Activated naive CD4-positive, alpha-beta T cell treated with anti-CD3 and anti-CD28 coated beads for 36 hours (primary cell): ENCODE results near the gene PLA2G12A. TPM values are rescaled to one million over a fixed set of nuclear protein-coding genes. Genes with fewer than 3 reads are reported as not detected.
A peak's percentile ranks its signal among the peaks of the same experiment; 100 is the strongest.

Experiments used
- CTCF ChIA-PET: fragments of 350-600 bp; sonication (Branson Sonifier 250); formaldehyde crosslinking; loops from one replicate; lab custom pipeline; 2021; ENCODE audit warnings: antibody characterized with exemption; lab: Charles Lee
- DNase-seq: peaks from one replicate; pipeline ENCODE4 v3.0.0-alpha.2; 2020
- H3K27ac Mint-ChIP-seq: one replicate; pipeline ENCODE4 v1.8.0; 2021; ENCODE audit warnings: mild to moderate bottlenecking, mixed read lengths
- H3K27me3 Mint-ChIP-seq: one replicate; pipeline ENCODE4 v1.8.0; 2021; ENCODE audit warnings: low read depth, mixed read lengths
- H3K36me3 Mint-ChIP-seq: one replicate; pipeline ENCODE4 v1.8.0; 2021; ENCODE audit warnings: low read depth, mixed read lengths
- H3K4me1 Mint-ChIP-seq: one replicate; pipeline ENCODE4 v1.8.0; 2021; ENCODE audit warnings: low read depth, mixed read lengths
- H3K4me3 Mint-ChIP-seq: one replicate; pipeline ENCODE4 v1.8.0; 2021; ENCODE audit warnings: mild to moderate bottlenecking, moderate library complexity, mixed read lengths
- H3K9me3 Mint-ChIP-seq: one replicate; pipeline ENCODE4 v1.8.0; 2021; ENCODE audit warnings: mixed read lengths
- intact Hi-C: fragments of 100-400 bp; cut with micrococcal nuclease; formaldehyde crosslinking; loops from one replicate; pipeline ENCODE4 v1.15.1; 2023
- total RNA-seq, 2 experiments: library from RNA; stranded (reverse); gene quantifications; one replicate each; pipeline ENCODE4 v1.2.3, GENCODE V29; 2021

PLA2G12A gene
- total RNA-seq = 10 to 100 TPM; 22.8 to 24.3 TPM

DNA sequence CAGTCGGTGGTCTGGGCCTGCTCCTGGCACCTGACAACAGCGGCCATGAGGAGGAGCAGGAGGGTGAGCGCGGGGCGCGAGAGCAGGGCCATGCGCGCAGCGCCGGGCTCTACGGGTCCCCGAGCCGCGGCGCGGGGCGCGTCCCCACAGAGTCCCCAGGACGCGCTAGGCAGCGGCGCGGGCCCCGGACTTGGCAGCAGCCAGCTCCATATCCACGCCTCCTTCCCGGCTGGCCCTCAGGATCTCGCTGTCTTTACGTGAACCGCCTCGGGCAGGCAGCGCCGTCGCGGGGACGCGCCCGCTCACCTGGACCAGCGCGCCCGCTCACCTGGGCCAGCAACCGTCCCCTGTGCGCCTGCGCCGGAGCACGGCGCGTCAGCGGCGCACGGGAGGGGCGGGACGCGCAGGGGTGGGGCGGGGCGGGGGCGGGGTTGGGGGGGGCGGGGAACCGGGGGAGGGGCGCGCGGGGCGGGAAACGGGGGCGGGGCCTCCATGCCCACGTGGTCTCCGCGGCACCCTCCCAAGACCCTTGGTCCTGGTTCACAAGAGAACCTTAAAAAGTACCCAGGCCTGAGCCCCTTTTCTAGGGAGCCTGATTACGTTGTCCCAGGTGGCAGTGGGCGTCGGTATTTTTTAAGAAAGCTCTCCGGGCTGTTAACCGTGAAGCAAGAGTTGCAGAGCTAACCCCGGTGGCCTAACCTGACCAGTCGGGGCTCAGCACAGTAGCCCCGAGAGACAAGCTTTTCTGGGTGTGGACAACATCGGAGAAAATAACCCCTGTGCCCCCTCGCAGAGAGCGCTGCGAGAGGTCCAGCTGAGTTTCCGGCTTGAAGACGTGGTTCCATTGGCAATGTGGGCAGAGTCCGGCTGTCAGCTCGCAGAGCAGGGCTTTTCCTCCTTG, at the start of gene PLA2G12A:
Gene PLA2G12A, minus strand, starts transcription at position 353 of the 901 bp plus-strand sequence. Its CDS starts 261 bp downstream, at position 92.
- peaks cover 7% of the 10 kb centered on the region for H3K36me3 Mint-ChIP-seq
- peak within 1 kb of the TSS; percentile 39 for H3K27ac Mint-ChIP-seq
- H3K4me1 Mint-ChIP-seq = peaks cover 15% of the 10 kb centered on the region
- H3K4me3 Mint-ChIP-seq = peak within 1 kb of the TSS; percentile 87
- DNase-seq = peak; percentile 66
- H3K9me3 Mint-ChIP-seq = no peaks in the 10 kb centered on the region
- intact Hi-C loops = loop anchor here (1.0 kb wide), 5 partner anchors 27 to 303 kb away; partner anchors contain the start of genes CASP6, GAR1, MCUB and SEC24B
- CTCF ChIA-PET = interaction anchor here (0.7 to 1.8 kb wide), 3 partner anchors 26 to 74 kb away, joined by 3 to 6 read pairs (median 3); partner anchors contain the start of gene CASP6
- no peaks in the 10 kb centered on the region for H3K27me3 Mint-ChIP-seq

DNA sequence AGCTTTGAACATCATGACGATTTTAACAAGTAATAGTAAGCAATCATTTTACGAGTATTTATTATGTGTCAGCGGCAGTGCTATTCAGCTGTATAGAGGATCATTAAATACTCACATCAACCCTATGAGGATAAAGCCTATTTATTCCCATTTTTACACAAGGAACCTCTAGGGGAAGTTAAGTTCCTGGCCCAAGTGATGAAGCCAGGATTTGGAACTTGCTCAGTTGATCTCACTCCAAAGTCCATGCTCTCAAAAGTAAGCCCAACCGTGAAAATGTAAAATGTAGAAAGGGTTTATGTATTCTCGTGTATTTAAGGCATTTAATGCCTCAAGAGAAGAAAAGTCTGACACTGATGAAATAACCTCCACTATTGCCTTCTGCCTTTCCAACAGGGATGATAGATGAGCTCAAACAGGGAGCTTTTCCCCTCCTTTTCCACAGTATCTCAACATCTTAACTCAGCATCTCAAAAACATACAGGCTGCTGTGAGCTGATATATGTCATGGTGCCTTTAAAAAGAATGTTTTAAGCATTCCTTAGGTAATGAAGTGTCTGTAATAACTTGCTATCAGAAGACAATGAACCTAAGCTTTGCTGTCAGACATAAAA, 35.0 kb upstream of the PLA2G12A start:
- Mint-ChIP-seq H3K36me3 (no peaks in the 10 kb centered on the region), H3K9me3 (no peaks in the 10 kb centered on the region), H3K27me3 (peaks cover 5% of the 10 kb centered on the region), H3K27ac (no peak overlapping the region), H3K4me3 (no peak overlapping the region), H3K4me1 (peaks cover 6% of the 10 kb centered on the region)
- intact Hi-C loops = no loop called here
- no peak for DNase-seq
- CTCF ChIA-PET = no interaction called here

DNA sequence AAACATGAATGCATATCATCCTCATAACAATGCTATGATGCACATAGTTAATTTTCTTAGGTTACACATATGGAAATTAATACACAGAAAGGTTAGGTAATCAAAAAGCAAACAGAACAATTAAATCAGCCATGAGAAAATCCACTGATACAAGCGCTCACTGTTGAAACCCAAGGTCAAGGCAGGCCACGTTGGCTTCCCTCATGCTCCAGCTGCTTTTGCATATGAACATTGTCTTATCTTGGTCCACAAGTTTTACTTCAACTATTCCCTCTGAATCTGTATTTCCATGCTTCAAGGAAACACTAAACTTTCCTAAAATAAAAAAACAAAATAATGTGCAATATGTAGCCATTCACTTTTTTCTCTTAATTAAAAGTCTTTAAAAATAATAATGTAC, 34.5 kb upstream of the PLA2G12A start:
- no peak for DNase-seq
- H3K4me3 Mint-ChIP-seq = no peak overlapping the region
- CTCF ChIA-PET = no interaction called here
- no peak overlapping the region for H3K27ac Mint-ChIP-seq
- peaks cover 6% of the 10 kb centered on the region for H3K4me1 Mint-ChIP-seq
- H3K27me3 Mint-ChIP-seq = peaks cover 4% of the 10 kb centered on the region
- H3K9me3 Mint-ChIP-seq = no peaks in the 10 kb centered on the region
- intact Hi-C loops = no loop called here
- no peaks in the 10 kb centered on the region for H3K36me3 Mint-ChIP-seq

DNA sequence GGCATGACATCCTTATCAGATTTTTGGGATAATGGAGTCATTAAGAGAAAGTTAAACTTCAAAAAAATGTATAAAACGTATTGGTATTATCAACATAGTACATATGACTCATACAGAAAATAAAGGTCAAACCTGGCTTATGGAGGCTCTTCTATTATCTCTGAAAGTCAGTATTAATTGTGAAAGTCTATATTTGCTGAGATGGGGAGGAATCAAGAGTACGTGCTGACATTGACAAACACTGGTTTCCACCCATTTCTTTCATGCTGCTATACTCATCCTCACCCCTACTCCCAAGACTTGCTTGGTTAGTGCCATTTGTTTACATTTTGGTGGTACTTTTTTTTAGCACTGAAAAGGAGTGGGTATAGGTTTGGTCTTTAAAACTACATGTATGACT, 30.8 kb upstream of the PLA2G12A start:
- Mint-ChIP-seq H3K4me1 (peaks cover 6% of the 10 kb centered on the region), H3K4me3 (no peak overlapping the region), H3K36me3 (no peaks in the 10 kb centered on the region), H3K9me3 (no peaks in the 10 kb centered on the region), H3K27ac (no peak overlapping the region), H3K27me3 (peaks cover 4% of the 10 kb centered on the region)
- CTCF ChIA-PET = no interaction called here
- intact Hi-C loops = no loop called here
- DNase-seq = no peak

DNA sequence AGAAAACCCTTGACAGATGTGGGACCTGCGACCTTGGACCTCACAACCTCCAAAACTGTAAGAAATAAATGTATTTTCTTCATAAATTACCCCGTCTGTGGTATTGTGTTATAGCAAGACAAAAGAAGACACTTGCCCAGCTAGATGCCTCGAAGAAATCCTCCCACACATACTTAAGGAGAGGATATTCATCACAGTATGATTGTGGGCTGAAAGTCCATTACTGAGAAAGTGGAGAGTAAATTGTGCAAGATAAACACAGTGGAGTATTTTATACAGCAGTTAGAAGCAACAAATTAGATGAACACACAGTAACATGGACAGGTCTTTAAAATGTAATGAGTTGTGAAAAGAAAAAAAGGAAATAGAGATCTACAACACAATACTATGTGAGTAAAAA, 25.8 kb upstream of the PLA2G12A start:
- Mint-ChIP-seq H3K36me3 (no peaks in the 10 kb centered on the region), H3K4me3 (no peak overlapping the region), H3K9me3 (no peaks in the 10 kb centered on the region), H3K27me3 (peaks cover 4% of the 10 kb centered on the region), H3K27ac (no peak overlapping the region), H3K4me1 (peaks cover 1% of the 10 kb centered on the region)
- CTCF ChIA-PET = interaction anchor here (0.8 kb wide), 1 partner anchor 64 kb away, joined by 3 read pairs; no protein-coding TSS in a partner anchor
- intact Hi-C loops = loop anchor here (2.0 kb wide), 1 partner anchor 53 kb away; the partner anchor contains the start of gene CASP6
- DNase-seq = no peak

DNA sequence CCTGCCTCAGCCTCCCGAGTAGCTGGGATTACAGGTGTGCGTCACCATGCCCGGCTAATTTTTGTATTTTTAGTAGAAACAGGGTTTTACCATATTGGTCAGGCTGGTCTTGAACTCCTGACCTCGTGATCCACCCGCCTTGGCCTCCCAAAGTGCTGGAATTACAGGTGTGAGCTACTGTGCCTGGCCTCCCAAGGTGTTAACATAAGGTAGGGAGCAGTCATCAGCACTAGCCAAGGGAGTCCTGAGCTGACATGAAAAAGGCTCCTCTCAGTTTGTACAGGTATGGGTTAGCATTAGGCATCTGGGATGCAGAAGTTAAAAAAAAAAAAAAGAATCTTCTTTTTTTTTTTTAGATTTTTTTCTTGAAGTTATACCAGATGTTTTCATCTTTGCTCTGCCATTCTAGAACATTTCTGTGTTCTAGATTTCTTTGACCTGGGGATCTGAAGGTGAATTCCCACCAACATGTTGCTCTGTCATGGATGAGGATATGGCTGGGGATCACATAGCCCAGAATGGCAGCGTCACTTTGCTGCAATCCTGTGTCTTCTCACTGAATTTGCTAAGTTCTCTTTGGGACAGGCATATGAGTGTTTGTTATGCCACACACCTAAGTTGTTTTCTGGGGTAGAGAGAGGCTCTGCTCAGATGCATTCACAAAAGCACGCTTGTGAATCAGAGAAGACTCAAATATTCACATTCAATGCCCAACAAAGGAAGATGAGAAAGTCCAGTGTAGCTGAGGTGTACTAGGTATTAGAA, 24.4 kb upstream of the PLA2G12A start:
- CTCF ChIA-PET = interaction anchor here (0.5 kb wide), 1 partner anchor 321 kb away, joined by 5 read pairs; no protein-coding TSS in a partner anchor
- intact Hi-C loops = loop anchor here (2.0 kb wide), 1 partner anchor 51 kb away; the partner anchor contains the start of gene CASP6
- no peak for DNase-seq
- H3K27me3 Mint-ChIP-seq = no peaks in the 10 kb centered on the region
- H3K36me3 Mint-ChIP-seq = no peaks in the 10 kb centered on the region
- H3K9me3 Mint-ChIP-seq = no peaks in the 10 kb centered on the region
- H3K27ac Mint-ChIP-seq = no peak overlapping the region
- H3K4me3 Mint-ChIP-seq = no peak overlapping the region
- H3K4me1 Mint-ChIP-seq = no peaks in the 10 kb centered on the region

DNA sequence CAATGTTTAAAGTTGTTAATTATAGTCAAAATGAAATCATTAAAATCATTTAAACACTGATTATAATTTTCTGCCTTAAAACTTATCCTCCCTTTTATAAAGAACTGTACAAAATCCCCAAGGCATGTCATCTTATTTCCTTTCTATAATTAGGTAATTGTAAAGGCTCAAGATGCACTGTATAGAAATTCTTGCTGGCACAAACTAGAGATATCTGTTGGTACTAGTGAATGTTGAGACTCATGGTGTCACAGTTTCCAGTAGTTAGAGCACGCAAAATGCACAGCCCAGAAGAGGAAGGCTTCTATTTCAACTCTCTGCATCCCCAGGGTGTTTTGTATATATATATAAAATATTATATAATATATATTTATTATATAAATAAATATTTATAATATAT, 22.7 kb upstream of the PLA2G12A start:
- H3K4me3 Mint-ChIP-seq = no peak overlapping the region
- H3K27ac Mint-ChIP-seq = no peak overlapping the region
- no peaks in the 10 kb centered on the region for H3K36me3 Mint-ChIP-seq
- no peaks in the 10 kb centered on the region for H3K4me1 Mint-ChIP-seq
- intact Hi-C loops = no loop called here
- no peaks in the 10 kb centered on the region for H3K27me3 Mint-ChIP-seq
- DNase-seq = no peak
- H3K9me3 Mint-ChIP-seq = no peaks in the 10 kb centered on the region
- CTCF ChIA-PET = interaction anchor here (1.1 kb wide), 2 partner anchors 10 to 15 kb away, joined by 3 to 5 read pairs; no protein-coding TSS in a partner anchor

DNA sequence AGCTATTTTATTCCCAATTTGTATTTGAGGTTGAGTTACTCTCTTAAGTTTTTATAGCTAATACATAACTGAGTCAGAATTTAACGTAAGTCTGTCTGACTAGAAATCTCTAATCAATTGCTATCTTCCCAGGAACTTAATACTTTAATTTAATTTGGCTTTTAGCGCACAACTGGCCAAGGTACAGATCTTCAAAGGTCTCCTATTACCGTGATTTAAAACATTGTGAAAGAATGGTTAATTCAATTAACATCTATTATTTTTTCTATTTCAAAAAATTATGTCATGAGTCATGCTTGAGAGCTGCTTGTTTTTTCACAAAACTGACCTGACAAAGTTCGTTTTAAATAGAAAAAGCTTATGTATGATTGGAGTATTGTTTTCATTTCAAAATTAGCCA, 22.0 kb upstream of the PLA2G12A start:
- no peak for DNase-seq
- Mint-ChIP-seq H3K36me3 (no peaks in the 10 kb centered on the region), H3K27me3 (no peaks in the 10 kb centered on the region), H3K4me3 (no peak overlapping the region), H3K27ac (no peak overlapping the region), H3K9me3 (no peaks in the 10 kb centered on the region), H3K4me1 (no peaks in the 10 kb centered on the region)
- CTCF ChIA-PET = interaction anchor here (1.1 kb wide), 2 partner anchors 10 to 15 kb away, joined by 3 to 5 read pairs; no protein-coding TSS in a partner anchor
- intact Hi-C loops = no loop called here

DNA sequence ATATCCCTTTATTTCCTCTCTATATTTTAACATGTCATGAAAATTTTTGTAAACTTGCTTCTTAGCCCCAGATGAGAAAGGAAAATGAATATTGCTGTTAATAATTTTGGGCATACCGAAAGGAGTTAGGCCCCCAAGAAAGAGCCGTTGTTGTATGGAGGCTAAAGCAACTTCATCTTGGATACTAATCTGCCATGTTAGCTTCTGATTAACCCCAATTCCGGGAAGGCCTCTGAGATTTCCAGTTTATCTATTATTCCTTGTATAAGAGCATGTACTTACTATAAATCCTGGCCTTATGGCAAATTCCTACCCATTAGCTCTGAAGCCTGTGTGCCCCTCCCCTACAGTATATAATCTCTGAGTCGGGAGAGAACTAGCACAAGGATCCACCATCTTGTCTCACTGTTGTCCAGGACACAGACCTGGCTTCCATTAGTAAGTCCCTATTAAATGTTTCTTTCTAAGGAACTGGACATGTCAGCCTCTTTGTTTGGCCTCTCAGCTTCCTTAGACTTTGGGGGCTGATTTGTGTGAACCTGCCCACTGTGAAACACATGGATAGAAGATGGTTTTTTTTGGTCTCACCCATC, 20.9 kb upstream of the PLA2G12A start:
- no peak overlapping the region for H3K27ac Mint-ChIP-seq
- intact Hi-C loops = no loop called here
- H3K4me1 Mint-ChIP-seq = no peaks in the 10 kb centered on the region
- H3K36me3 Mint-ChIP-seq = no peaks in the 10 kb centered on the region
- H3K9me3 Mint-ChIP-seq = no peaks in the 10 kb centered on the region
- no peak overlapping the region for H3K4me3 Mint-ChIP-seq
- no peaks in the 10 kb centered on the region for H3K27me3 Mint-ChIP-seq
- CTCF ChIA-PET = interaction anchor here (0.6 kb wide), 1 partner anchor 771 kb away, joined by 3 read pairs; no protein-coding TSS in a partner anchor
- no peak for DNase-seq

DNA sequence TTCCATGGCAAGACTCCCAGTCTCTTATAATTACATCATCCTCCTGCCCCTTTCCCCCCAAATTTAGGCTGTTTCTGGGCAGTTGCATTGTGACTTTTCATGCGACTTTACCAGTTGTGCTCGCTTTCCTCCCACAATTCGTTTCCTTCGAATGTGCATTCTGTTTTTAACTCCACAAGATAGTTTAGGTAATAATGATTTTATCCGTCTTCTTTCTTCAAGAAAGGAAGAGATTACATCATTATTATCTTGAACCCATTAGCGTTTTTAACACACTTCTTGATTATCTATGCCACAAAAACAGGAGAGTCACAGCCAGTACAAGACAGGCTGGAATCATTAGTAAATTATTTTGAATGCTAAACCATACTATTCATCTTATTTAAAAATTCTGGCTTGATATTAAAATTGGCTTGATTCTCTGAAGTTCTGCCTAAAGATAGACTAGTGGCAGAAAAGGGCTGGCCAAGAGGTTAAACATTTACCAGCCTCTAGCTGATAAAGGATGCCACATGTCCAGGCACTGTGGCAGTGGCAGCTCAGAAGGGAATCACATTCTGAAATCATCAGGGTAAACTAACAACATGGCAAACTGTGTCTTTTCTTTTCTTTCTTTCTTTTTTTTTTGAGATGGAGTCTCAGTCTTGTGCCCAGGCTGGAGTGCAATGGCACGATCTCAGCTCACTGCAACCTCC, 19.7 kb upstream of the PLA2G12A start:
- no peak overlapping the region for H3K27ac Mint-ChIP-seq
- CTCF ChIA-PET = no interaction called here
- no peaks in the 10 kb centered on the region for H3K27me3 Mint-ChIP-seq
- no peak for DNase-seq
- H3K36me3 Mint-ChIP-seq = no peaks in the 10 kb centered on the region
- H3K9me3 Mint-ChIP-seq = no peaks in the 10 kb centered on the region
- intact Hi-C loops = no loop called here
- no peak overlapping the region for H3K4me3 Mint-ChIP-seq
- no peaks in the 10 kb centered on the region for H3K4me1 Mint-ChIP-seq

DNA sequence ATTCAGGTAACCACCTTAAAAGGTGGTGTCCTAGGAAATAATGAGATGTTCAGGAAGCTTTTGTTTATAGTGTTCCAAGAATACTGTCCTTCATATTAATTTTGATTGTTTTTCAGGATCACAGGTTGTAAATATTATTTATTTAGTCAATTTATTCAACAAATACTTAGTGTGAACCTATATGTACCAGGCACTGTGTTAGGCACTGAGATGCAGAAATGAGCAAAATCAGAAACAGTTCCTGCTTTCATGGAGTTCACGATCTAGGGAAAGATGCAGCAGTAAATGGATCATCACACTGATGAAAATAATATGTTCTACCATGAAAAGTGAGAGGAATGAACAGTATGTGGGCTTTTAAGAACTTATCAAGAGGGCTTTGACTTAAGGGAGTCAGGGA, 18.2 kb upstream of the PLA2G12A start:
- no peaks in the 10 kb centered on the region for H3K36me3 Mint-ChIP-seq
- H3K27ac Mint-ChIP-seq = no peak overlapping the region
- CTCF ChIA-PET = interaction anchor here (0.6 to 0.7 kb wide), 2 partner anchors 15 to 41 kb away, joined by 3 to 5 read pairs; no protein-coding TSS in a partner anchor
- DNase-seq = no peak
- no peaks in the 10 kb centered on the region for H3K4me1 Mint-ChIP-seq
- H3K27me3 Mint-ChIP-seq = no peaks in the 10 kb centered on the region
- intact Hi-C loops = no loop called here
- H3K9me3 Mint-ChIP-seq = no peaks in the 10 kb centered on the region
- no peak overlapping the region for H3K4me3 Mint-ChIP-seq
